Measurements from ENCODE around the gene TXNL4A.

- TF ChIP-seq, protein P1, sequence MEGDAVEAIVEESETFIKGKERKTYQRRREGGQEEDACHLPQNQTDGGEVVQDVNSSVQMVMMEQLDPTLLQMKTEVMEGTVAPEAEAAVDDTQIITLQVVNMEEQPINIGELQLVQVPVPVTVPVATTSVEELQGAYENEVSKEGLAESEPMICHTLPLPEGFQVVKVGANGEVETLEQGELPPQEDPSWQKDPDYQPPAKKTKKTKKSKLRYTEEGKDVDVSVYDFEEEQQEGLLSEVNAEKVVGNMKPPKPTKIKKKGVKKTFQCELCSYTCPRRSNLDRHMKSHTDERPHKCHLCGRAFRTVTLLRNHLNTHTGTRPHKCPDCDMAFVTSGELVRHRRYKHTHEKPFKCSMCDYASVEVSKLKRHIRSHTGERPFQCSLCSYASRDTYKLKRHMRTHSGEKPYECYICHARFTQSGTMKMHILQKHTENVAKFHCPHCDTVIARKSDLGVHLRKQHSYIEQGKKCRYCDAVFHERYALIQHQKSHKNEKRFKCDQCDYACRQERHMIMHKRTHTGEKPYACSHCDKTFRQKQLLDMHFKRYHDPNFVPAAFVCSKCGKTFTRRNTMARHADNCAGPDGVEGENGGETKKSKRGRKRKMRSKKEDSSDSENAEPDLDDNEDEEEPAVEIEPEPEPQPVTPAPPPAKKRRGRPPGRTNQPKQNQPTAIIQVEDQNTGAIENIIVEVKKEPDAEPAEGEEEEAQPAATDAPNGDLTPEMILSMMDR (IDR thresholded peaks at IDR 0.05), result no peak
- no peak for TF ChIP-seq POLR2A (IDR thresholded peaks at IDR 0.05)
Measured at GRCh38 chr18:79962835-79963657, 25.3 kb downstream of the TXNL4A start.

All from ovary (tissue), 3 donors.